NCI-H146 treated with DMSO at 0.1 percent for 48 hours (cell line): ENCODE data around the gene ZBTB37.
"Not testable (repeated sequence)": the region's sequence is repeated elsewhere in the genome, so short reads cannot be mapped to it uniquely, and the experiment has no call there.

Experiments
- DNase-seq: peaks from one replicate; lab custom pipeline; 2025; ENCODE audit not compliant: unreplicated experiment; lab: John Stamatoyannopoulos, UW

Gene ZBTB37

DNA sequence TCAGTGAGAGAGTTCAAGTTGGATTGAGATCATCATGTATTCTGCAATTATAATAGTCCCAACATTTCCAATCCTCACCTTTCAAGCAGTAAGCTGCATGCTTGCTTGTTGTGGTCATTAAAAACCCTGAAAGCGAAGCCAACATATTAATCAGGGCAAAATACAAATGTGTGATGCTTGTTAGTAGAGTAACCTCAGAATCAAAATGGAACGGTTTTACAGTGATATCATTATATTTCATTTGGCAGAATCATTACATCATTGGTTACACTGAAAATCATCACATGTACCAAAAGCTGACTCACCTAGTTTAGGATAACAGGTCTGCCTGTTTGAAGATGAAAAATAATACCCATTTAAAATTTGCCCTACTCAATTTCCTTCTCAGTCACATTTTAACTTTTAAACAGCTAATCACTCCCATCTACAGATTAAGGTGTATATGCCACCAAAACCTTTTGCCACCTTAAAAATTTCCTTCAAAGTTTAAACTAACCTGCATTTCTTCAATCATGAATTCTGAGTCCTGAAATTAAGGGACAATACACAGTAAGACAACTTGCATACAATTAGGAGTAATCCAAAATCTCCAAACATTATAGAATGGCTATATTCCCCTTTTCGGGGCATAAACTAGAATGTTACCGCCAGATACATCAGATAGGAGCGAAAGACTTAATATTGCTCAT, 3.9 kb upstream of the ZBTB37 start:
- no peak for DNase-seq

DNA sequence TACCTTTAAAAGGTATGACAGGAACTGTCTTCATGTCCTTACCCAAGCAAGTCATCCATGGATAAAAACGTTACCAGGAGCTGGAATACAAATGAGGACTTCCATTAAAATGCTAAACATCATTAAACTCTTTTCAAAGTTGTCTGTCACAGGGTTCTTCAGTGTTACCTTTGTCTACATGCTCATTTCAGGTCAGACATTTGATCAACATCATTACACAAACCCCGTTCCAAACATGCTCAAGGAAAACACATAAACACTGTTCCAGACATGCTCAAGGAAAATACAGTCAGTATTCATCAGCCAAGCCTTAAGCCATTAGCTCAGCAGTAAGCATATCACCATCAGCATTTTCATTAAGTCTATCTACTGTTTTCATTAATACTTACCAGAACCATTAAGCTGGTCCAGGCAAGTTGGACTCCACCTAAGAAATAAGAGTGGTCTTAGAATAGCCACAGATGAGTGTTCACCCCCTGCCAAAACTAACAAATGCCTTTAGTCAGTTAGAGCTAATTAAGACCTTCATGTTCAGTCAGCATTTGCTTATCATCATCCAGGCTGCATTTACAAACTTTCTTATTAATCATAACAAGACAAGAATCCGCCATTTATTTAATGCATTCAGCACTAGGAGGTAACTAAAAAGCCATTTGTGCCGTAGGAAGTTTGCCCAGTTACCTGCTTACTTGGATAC, 2.6 kb upstream of the ZBTB37 start:
- no peak for DNase-seq

- DNase-seq, result no peak
Observed at GRCh38 chr1:173866413-173867115, 1.6 kb upstream of the ZBTB37 start.

DNA sequence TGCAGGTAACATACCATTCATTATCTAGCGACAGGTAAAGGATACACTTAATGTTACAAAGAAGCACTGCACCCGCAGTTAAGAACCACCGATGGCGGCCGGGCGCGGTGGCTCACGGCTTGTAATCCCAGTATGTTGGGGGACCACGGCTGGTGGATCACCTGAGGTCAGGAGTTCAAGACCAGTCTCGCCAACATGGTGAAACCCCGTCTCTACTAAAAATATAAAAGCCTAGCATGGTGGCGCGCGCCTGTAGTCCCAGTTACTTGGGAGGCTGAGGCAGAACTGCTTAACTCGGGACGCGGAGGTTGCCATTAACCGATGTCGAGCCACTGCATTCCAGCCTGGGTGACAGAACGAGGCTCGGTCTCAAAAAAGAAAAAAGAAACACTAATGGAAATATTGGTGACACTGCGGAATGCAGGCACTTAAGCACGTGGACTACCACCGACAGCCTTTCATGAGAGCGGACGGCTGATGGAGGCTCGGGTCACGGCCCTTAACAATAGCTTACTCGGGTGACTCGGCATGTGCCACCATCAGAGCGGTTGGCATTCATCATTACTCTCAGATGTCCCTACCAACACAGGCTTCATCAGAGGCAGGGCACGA, 933 bp upstream of the ZBTB37 start:
- peak; percentile 45 for DNase-seq

DNA sequence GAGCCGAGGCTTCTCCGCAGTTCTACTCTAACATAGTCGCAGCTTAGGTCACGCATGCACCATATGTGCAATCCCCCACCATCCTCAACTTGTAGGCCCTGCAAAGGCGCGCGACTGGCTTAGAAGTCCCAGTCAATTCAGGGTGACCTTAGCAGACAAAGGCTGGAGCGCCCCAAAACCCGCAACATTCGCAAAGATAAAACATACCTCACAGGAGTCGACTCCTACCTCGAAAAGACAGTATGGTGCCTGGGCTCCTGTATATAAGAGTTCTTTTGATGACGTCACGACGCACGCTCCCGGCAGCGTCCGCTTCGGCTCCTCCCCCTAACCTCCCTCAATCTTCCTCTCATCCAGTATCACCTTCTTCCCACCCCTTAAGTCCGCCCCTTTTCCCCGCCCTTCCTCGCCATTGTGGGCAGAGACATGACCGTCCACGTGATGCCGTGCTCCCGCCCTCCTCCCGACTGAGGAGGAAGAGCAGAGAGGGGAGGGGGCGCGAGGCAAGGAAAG, 371 bp upstream of the ZBTB37 start, which contains the start of gene GAS5:
GAS5 (minus strand) TSS at position 237 of the 513 bp plus-strand sequence.
- DNase-seq, result peak; percentile 99

DNA sequence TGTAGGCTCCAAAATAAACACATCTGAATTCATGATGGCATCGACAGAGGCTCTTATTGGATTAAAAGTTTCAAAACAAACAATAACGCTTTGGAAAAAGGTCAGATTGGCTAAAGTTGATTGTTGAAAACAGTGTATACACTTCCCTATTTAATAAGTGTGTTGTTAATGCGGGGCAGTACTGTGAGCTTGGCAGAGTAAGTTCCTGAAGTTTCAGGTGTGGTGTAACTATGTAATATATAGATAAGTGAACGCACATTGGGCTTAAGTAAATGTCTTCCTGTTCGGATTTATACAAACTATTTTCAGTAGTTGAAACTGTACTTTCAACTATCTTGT, 810 bp downstream of the ZBTB37 start:
- DNase-seq, result peak; percentile 47

DNA sequence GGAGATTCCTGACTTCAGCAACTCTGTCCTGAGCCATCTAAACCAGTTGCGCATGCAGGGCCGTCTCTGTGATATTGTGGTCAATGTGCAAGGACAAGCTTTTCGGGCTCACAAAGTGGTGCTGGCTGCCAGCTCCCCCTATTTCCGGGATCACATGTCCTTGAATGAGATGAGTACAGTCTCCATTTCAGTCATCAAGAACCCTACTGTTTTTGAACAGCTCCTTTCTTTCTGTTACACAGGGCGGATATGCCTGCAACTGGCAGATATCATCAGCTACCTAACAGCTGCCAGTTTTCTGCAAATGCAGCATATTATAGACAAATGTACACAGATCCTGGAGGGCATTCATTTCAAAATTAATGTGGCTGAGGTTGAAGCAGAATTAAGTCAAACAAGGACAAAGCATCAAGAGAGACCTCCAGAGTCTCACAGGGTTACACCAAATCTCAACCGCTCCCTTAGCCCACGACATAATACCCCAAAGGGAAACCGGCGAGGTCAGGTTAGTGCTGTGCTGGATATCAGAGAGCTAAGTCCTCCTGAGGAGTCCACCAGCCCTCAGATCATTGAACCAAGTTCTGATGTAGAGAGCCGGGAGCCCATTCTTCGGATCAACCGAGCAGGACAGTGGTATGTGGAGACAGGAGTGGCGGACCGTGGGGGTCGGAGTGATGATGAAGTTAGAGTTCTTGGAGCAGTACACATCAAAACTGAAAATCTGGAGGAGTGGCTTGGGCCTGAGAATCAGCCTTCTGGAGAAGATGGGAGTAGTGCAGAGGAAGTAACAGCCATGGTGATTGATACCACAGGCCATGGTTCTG, 2.3 kb downstream of the ZBTB37 start:
- DNase-seq, result no peak

- DNase-seq, result no peak
Observed at GRCh38 chr1:173871091-173871490, 2.9 kb downstream of the ZBTB37 start.

DNA sequence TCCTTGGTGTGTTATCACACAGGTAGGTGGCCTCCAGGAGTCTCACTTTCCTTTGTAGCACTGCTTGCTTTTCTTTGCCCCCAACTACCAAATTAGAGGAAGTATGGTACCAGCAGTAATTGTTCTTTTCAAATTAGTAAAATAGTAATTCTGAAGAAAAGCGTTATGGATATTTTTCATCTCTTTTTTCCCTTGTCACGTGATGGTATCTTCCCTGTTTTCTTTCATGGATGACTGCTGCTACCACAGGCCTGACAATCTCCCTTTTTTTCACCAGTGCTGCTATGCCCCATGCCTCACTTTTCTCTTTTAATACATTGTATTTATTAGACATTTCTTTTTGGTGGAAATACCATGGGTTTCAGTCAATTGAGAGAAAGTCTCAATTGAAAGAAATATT, 3.3 kb downstream of the ZBTB37 start:
- no peak for DNase-seq

DNA sequence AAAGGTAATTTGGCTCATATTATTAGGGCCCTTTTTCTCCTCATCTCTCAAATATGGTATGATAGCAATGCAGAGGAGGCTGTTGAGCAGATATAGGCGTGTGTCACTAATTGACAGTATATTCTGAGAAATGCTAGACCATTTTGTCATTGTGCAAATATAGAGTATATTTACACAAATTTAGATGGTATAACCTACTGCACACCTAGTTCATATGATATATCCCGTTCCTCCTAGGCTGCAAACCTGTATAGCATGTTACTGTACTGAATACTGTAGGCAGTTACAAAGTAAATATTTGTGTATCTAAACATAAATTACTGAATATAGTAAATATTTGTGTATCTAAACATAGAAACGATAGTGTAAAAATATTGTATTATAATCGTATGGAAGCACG, 8.6 kb downstream of the ZBTB37 start:
- no peak for DNase-seq

- no peak for DNase-seq
Observed at GRCh38 chr1:173878251-173878650, 10.1 kb downstream of the ZBTB37 start.

DNA sequence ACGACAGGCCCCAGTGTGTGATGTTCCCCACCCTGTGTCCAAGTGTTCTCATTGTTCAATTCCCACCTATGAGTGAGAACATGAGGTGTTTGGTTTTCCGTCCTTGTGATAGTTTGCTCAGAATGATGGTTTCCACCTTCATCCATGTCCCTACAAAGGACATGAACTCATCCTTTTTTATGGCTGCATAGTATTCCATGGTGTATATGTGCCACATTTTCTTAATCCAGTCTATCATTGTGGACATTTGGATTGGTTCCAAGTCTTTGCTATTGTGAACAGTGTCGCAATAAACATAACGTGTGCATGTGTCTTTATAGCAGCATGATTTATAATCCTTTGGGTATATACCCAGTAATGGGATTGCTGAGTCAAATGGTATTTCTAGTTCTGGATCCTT, 12.9 kb downstream of the ZBTB37 start:
- DNase-seq, result not testable (repeated sequence)

- DNase-seq, result no peak
Observed at GRCh38 chr1:173884701-173885100, 16.5 kb downstream of the ZBTB37 start.

DNA sequence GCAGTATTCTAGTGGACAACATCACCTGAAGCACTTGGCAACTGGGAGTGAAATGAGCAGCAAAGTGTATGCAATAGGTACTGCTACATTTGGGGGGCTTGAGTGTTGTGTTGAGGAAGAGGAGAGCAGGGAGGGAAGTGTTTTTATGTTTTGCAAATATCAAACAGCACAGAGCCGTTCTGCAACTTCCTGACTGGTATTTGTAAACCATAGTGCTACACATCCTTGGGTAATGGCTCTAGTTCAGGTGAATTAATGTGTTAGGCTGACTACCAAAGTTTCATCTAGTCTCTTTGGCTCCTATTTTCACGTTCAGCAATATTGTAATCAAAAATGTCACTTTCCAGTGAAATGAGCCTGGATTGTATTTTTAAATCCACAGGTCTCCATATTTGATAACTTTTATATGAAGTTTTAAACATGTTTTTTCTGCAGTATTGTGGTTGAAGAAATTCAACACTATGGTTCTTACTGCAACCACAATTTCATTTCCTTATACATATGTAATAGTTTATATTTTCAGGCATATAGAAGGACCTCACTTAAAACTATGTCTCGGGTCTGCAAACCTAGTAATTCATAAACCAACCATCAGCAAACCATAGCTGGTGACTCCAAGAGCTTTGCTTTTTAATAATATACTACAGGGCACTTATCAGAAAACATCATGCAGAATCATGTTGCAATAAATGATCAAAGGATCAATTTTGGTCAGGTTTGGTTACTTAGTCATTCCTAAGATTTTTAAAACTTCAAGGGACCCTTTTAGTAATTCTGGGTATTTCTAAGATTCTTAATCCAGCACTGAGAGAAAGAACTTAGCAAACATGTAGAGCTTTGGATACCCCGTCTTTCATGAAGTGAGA, 18.8 kb downstream of the ZBTB37 start:
- DNase-seq, result no peak

- DNase-seq, result no peak
Observed at GRCh38 chr1:173887627-173888026, 19.4 kb downstream of the ZBTB37 start.

- DNase-seq, result no peak
Observed at GRCh38 chr1:173888749-173889148, 20.6 kb downstream of the ZBTB37 start.

- no peak for DNase-seq
Observed at GRCh38 chr1:173889885-173890284, 21.7 kb downstream of the ZBTB37 start.

DNA sequence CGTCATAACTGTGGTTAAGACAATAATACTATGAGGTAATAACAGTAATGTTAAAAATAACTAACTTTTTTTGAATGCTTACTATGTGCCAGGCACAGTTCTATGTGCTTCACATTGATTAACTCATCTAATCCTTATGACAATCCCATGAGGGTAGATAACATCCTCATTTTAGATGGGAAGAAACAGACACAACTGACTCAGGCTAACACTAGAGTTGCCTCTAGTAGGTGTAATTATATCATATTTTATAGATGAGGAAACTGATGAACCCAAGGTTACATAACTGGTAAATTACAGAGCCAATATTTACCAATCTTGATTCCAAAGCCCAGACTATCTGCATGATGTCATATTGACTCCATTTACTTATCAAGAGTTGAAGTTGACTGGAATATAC, 25.4 kb downstream of the ZBTB37 start:
- no peak for DNase-seq

DNA sequence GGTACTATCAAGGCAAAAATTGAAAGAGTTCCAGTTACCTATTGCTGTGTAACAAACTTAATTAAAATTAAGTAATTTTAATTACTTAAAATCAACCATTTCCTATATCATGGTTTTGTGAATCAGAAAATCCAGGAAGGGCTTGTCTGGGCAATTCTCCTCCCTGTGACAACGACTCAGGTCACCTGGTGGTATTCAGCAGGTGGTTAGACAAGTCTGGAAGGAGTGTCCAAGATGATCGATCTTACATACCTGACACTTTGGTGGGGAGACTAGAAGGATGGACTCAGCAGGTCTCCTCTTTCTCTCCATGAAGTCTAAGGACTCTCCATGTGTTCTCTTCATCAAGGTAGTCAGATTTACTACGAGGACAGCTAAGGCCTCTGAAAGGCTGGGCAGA, 26.0 kb downstream of the ZBTB37 start:
- no peak for DNase-seq

GRCh38 chr1:173900427-173900826, 32.2 kb downstream of the ZBTB37 start:
- no peak for DNase-seq
